H4 (cell line): ENCODE measurements around the gene HPCA. TPM values are rescaled to one million over a fixed set of nuclear protein-coding genes. Genes with fewer than 3 reads are reported as not detected.

Experiments used
- DNase-seq: peaks from one replicate; pipeline ENCODE4 v3.0.0-alpha.2; 2015; ENCODE audit warnings: low spot score
- total RNA-seq: library from RNA; depleted of rRNA; stranded (reverse); fragments of >200 nt; shearing (Covaris generic); gene quantifications from 2 replicates; pipeline ENCODE4 v1.2.3, GENCODE V29; 2014

HPCA gene
- total RNA-seq, 1 experiment from 2014 or later, result not detected

DNA sequence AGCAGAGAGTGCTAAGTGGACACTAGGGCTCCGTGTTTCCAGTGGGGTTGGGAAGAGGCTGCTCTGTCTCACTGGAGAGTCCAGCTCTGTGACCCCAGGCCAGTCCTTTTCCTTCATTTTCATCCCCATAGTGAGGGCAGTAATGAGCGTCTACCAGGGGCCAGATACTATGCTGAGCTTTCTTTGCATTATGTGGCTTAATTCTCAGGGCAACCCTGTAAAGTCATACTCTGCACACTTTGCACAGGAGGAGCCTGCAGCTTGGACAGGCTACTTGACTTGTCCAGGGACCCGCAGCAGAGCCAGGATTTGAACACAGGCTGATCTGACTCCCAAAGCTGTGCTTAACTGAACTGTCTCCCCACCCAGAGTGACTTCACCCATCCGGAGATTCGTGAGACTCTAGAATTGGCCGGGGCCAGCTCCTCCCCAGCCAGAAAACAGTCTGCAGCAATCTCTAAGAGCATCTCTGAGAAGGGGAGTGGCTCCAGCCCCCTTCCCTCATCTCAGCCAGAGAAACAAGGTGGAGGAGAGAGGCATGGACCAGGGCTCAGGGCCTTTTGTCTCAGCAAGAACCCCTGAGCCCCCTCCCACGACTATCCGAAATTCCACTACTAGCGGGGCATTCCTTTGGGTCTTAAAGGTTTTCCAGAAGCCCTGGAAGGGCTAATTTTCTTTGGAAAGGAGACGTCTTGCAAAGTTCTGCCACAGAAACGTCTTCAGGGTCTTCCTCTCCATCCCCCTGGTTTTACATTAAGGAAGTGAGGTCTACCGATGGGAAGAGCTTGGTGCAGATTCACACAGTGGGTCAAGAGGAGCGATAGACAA is 14.7 kb upstream of the HPCA start:
- DNase-seq, result no peak

DNA sequence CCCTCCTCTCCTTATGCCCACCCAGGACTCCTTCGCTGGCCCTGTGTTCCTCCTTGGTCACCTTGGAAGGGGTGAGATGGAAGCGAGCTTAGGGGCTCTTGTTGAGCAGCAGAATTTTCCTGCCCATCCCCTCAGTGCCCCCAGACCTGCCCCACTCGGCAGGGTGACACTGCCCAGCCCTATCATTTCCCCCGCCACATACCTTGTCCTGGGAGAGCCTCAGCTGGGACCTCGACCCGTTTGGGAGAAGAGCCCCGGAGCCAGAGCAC is 14.2 kb upstream of the HPCA start:
- DNase-seq, result no peak

DNA sequence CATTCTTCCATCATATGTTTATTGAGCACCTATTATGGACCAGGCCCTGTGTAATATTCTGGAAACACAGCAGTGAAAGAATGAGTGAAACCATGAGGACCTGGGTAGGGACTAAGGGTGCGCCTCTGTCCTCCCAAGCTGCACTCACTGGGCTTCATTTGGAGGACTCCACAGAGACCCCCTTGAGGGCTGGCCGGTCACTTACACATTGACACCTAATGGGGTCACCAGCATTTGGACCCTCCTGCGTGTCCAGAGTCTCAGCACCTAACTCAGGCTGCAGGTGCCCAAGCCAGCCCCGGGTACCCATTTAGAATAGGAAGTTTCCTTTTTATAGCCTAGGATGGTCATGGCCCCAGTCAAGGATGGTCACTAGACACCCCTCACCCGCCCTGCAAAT is 12.8 kb upstream of the HPCA start:
- no peak for DNase-seq

- DNase-seq, result no peak
Observed at GRCh38 chr1:32874860-32875752, 11.2 kb upstream of the HPCA start.

GRCh38 chr1:32876341-32877210 is 9.7 kb upstream of the HPCA start:
- peak; percentile 58 for DNase-seq

DNA sequence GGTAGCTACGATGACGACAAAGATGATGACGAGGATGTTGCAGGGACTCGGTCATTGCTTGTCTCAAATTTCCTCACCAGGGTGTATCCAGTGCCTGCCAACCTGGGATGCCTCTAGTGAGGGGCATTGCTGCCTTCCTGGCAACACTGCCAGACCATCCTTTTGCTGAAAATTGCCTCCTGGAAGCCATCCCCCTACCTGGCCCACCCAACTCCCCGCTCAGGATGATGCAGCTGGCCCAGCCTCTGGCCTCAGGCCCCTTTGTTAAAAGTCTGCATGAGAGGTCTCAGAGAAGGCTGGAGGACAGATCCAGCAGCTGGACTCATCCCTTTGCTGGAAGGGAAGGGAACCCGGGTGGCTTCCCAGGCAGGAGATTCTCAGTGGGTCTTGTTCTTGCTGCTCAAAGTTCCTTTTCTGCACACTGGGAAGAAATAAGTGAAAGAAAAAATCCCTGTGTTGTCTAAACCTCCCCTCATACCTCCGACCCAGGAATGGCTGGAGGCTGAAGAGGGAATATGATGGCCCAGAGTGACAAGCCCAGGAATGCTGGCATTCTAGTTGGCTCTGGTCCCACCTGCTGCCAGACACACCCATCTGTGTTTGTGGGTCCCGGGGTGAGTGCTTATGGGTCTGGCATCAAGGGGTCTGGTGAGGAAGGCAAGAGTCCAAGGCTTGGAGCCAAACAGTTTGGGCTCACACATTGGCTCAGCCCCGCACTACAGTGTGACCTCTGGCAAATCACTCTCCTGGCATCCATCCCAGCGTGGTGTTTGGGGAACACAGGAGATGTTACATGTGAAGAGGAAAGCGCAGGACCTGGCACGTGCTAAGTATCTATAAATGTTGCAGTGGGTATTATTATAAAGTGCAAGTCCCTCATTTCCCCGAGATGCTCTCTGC is 8.8 kb upstream of the HPCA start:
- DNase-seq, result no peak

- no peak for DNase-seq
Observed at GRCh38 chr1:32878183-32878582, 8.1 kb upstream of the HPCA start.

DNA sequence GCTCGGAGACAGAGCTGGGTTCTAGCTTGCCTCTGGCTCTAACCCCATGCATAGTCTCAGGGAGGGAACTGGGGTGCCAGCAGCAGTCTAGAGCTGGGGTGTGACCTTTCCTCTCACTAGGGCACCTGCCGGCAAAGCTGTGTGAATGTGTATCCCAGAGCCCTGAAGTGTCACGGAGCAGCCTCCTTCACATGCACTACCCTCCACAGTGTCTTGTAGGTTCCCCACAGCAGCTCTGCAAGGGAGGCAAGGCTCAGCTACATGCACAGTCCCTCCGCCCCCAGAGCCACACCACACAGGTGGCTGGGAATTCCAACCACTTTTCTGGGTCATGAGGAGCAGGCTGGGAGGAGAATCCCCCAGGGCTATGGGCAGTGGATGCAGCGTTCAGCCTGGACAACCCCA is 7.7 kb upstream of the HPCA start:
- DNase-seq, result no peak

- no peak for DNase-seq
Observed at GRCh38 chr1:32881291-32881690, 5.0 kb upstream of the HPCA start.

DNA sequence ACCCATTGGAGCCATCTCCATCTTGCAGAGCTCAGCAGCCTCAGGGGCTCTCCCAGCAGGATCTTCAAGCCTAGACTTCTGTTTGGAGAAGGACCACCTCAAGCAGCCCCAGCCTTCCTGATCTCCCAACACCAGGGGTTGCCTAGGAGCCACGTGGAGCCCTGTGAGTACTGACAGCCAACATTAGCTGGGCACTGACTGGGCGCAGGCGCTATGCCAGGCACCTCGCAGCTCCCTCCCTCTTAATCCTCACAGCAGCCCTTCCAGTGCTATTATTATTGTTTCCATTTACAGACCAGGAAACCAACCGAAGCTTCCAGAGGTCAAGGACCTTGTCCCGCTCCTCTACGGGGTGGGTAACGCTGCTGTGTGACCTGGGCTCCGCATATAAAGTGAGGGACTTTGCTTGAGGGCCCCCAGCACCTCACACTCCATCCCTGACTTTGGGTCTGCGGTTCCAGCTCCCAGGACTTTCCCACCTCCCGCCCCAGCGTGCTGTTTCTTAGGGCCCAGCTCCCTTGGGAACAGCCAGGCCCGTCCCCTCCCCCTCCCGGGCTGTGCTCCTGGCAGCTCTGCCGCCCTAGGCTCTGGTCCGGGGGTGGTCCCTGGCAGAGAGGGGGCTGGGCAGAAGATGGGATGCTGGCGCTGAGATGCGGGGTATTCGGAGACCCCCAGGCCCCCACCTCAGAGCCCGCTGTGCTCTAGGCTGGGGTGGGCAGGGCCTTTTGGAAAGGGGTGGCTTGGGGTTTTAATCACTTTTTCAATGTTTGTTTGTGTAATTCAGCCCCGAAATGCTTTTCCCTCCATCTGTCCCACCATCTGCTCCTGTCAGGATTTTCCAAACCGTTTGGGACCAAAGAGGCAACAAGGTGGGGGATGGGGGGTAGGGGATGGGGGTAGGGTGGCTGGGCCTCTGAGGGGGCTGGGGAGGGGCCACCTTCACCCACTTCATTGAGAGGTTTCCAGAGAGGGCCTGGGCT is 4.1 kb upstream of the HPCA start:
- DNase-seq, result no peak

GRCh38 chr1:32883338-32884031 is 2.8 kb upstream of the HPCA start:
- no peak for DNase-seq

DNA sequence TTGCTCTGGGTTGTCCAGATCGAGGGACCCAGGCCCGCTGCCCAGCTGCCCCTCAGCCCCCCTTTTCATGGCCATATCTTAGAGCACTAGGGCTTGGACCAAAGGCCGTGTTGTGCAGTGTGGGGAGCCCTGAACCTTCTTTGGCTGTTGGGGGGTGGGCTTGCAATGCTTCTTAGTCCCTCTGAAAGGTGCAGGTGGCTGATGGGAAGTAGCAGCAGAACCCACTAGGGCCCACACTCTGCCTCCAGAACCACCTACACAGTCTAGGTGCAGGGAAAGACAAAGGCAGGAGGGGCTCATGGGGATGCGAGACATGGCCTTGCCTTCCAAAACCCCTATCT is 2.3 kb upstream of the HPCA start:
- DNase-seq, result no peak

DNA sequence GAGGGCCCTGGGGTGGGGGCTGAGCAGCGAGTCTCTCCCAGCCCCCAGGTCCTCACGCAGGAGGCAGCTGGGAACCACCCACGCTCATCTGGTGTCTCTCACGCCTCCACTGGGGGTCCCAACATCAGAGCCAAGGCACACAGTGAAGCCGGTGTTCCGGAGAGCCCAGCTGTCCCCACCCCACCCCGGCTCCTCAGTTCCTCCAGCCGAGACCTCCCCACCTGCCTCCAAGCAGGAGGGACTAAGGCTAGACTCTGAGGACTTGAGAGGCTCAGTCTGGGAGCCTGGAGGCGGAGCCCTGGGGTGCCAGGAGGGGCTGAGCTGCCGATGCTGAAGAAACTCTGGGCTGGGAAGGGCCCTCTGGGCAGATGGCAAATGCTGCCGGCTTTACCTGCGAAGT is 1.6 kb upstream of the HPCA start:
- no peak for DNase-seq

DNA sequence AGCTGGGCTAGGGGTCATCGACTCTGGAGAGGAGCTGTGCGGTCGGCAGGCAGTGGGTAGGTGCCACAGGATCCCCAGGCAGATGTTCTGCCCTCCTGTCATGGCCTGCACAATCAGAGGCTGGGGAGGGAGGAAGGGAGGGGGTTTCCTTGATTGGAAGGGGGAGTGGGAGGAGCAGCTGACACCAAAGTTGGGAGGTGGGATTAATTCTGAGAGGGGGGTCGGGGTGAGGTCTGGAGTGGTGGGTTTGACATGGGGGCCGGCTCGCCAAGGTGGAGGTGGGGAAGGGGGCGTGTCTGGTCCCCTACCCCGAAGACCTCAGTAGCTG is 651 bp upstream of the HPCA start:
- no peak for DNase-seq

DNA sequence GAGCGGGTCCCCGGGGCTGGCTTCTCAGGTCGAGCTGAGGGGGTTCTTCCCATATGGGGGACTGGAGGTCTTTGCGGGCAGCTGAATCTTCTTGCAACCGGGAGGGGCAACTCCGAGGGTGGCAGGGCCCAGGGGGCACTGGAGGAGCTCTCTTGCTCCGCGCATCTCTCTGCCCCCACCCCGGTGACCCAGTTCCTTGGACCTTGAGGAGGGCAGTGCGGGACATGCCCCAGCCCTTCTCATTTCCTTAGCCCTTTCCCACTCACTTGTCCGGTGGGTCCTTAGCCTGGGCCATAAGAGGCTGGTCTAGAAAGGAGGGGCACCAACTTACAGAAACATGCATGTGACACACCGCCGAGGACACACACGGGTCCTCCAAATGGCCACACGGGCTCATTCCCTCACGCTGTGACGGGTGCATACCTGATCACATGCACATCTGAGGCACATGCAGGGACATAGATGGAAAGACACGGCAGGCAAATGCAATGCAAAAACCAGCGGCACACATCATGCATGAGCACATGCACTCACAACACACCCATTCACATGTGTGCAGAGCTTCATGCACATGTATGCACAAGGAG is 630 bp downstream of the HPCA start:
- no peak for DNase-seq

- no peak for DNase-seq
Observed at GRCh38 chr1:32887623-32888022, 1.3 kb downstream of the HPCA start.

DNA sequence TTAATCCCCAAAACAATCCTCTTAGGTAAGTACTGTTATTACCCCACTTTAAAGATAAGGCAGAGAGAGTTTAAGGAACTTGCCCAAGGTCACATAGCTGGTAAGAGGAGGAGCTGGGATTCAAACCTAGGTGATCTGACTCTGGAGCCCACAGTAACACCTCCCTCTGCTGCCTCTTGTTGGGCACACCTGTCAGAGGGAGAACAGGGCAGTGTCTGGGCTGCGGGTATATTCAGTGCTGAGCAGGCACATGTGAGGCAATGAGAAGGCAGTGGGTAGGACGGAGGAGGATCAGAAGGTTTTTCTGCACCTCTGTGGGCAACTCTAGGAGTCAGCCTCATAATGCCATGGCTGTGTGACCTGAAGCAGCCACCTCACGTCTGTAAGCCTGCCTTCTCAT is 1.8 kb downstream of the HPCA start:
- no peak for DNase-seq

DNA sequence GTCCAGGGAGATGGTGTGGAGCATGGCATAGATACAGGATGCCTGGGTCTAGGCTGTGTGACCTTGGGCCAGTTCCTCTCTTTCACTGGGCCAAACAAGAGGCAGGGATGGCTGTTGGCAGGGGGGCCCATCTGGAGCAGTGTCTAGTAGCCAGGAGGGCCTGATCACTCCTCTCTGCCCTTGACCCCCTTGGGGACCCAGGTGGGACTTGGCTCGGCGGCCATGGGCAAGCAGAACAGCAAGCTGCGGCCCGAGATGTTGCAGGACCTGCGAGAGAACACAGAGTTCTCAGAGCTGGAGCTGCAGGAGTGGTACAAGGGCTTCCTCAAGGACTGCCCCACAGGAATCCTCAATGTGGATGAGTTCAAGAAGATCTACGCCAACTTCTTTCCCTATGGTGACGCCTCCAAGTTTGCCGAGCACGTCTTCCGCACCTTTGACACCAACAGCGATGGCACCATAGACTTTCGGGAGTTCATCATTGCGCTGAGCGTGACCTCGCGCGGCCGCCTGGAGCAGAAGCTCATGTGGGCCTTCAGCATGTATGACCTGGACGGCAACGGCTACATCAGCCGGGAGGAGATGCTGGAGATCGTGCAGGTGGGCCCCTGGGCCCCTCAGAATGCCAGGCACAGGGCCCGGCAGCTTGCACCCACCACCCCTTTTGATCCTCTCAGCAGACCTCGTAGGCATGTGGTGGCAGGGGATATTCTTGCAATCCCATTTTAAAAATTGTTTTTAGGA is 2.6 kb downstream of the HPCA start:
- no peak for DNase-seq
